AG20443 (cell line): ENCODE results near the gene KCTD14.
"Not testable (repeated sequence)": the region's sequence is repeated elsewhere in the genome, so short reads cannot be mapped to it uniquely, and the experiment has no call there.

Experiments used
- DNase-seq: peaks from one replicate; pipeline ENCODE4 v3.0.0; 2012; ENCODE audit warnings: low spot score, mixed read lengths

Gene KCTD14

DNA sequence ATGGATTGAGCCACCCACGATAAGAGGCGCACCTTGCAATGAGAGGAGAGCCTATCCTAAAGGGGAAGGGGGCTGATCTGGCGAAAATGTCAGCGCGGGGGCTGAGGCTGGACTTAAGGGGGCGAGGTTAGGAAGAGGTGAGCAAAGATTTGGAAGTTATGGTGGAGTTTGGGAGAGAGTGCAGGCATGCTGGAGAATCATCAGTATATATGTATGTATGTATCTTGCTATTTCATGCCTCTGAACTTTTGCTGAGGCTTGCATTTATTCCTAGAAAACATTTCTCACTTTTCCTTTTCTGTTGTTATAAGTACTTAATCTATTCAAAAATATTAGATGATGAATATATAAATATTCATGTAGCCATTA, 23.4 kb upstream of the KCTD14 start:
- no peak for DNase-seq

DNA sequence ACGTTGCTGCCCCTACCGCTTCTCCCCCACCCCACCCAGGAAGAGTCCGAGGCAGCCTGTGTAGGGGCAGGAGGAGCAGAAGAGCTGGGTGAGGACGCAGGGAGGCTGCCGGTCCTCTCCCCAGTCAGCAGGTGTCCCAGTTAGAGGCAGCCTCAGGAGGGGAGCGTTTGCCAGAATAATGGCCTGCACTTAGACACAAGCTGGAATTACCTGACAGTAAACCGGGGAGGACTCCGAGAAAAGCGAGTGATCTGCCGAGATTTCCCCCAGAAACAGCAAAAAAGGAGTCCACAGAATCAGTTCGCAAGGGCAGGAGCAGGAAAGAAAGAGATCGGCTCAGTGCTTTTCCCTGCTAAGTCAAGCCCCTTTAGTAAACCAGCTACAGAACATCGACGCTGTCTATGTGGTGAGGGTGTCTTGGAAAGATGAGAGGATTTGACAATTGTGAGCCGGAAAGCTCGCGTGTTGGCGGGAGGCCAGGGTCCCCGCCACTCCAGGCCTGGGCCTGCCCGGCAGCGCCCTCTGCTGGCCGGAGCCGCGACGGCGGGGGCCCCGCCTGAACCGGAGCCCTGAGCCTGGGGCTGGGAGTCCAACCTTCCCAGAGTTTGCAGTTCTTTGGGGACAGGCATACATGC, 22.9 kb upstream of the KCTD14 start:
- DNase-seq: peak; percentile 94

DNA sequence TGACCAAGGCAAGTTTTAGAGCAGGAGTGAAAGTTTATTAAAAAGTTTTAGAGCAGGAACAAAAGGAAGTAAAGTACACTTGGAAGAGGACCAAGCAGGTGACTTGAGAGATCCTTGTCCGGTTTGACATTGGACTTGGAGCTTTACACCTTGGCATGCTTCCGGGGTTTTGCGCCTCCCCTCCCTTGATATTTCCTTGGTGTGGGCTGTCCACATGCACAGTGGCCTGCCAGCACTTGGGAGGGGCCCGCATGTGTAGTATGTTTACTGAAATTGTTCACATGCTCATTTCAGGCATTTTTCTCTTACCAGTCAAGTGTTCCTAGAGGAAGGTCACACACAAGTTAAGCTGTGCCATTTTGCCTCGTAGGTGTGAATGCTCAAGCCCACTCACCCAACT, 21.6 kb upstream of the KCTD14 start:
- DNase-seq: no peak

DNA sequence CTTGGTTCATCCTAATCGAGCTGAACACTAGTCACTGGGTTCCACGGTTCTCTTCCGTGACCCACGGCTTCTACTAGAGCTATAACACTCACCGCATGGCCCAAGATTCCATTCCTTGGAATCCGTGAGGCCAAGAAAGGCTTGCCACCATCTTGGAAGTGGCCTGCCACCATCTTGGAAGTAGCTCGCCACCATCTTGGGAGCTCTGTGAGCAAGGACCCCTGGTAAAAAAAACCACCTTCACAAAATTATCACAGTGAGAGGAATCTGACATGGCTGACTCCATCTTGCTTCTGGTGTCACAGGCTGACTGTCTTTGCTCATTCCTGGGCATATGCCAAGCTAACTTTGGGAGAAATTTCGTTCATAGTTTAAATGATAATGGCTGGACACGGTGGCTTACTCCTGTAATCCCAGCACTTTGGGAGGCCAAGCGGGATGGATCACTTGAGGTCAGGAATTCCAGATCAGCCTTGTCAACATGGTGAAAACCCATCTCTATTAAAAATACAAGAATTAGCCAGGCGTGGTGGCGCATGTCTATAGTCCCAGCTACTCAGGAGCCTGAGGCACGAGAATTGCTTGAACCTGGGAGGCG, 18.9 kb upstream of the KCTD14 start:
- no peak for DNase-seq

DNA sequence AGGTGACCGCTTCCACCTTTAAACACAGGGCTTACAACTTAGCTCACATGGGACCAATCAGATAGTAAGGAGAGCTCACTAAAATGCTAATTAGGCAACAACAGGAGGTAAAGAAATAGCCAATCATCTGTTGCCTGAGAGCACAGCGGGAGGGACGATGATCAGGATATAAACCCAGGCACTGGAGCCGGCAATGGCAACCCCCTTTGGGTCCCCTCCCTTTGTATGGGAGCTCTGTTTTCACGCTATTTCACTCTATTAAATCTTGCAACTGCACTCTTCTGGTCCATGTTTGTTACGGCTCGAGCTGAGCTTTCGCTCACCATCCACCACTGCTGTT, 18.3 kb upstream of the KCTD14 start:
- not testable (repeated sequence) for DNase-seq

DNA sequence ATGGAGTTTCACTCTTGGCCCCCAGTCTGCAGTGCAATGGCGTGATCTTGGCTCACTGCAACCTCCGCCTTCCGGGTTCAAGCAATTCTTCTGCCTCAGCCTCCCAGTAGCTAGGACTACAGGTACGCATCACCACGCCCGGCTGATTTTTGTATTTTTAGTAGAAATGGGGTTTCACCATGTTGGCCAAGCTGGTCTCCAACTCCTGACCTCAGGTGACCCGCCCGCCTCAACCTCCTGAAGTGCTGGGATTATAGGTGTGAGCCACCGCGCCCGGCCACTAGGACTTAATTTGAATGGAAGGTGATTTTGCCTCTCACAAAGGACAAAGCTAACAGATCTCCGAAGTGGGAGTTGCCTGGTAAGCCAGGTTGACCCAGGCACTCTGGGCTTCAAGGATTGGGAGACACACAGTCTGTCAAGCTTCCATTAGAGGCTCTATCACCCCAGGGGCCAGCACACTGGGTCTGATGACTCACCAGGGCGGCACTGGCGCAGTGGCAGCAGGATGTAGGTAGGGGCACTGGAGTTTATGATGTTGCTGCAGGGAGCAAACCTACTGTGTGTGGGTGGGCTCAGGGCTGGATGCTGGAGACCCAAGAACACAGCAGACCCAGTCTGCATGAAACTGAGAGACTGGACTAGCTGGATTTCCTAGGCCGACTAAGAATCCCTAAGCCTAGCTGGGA, 17.8 kb upstream of the KCTD14 start:
- no peak for DNase-seq

DNA sequence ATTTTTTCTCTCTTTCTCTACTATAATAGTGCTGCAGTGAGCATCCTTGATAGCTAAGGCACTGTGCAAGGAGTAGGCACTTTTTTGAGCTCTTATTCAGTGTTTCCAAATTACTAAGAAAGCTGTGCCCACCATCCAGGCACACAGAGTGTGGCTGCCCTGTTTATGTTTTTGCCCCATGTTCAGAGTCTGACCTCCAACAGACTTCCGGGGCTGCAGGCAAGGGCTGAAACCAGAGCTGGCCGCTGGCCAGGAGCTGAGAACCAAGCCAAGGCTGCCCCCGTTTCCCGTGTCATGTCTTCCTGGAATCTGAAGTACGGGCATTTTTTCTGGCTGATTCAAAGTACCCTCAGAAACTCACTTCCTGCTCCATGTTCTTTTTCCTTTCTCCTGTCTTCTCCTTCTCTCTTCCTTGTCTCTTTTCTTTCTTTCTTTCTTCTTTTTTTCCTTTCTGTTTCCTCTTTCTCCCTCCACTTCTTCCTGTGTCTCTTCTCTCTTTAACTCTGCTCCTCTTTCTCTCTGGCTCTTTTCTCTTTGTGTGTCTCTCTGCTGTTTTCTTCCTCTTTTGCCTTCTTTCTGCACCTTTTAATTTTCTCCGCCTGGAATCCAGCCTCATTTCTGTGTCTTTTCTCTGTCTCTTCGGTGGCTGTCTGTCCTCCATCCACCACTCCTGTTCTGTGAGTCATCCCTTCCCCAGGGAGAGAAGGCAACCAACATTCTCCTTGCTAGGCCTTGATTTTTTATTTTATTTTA, 17.0 kb upstream of the KCTD14 start:
- DNase-seq: peak; percentile 82

DNA sequence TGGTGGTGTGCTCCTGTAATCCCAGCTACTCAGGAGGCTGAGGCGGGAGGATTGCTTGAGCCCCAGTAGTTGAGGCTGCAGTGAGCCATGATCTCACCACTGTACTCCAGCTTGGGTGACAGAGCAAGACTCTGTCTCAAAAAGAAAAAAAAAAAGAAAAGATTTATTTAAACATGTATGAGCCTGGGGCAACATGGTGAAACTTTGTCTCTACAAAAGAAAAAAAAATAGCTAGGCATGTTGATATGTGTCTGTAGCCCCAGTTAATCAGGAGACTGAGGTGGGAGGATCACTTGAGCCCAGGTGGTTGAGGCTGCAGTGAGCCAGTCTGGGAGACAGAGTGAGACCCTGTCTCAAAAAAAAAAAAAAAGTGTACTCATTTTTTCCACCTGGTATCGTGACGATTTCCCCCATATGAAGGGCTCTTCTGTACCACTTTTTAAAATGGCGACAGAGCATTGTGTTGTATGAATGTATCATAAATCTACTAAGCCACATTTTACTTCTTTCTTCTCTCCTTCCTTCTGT, 16.4 kb upstream of the KCTD14 start:
- DNase-seq: no peak

DNA sequence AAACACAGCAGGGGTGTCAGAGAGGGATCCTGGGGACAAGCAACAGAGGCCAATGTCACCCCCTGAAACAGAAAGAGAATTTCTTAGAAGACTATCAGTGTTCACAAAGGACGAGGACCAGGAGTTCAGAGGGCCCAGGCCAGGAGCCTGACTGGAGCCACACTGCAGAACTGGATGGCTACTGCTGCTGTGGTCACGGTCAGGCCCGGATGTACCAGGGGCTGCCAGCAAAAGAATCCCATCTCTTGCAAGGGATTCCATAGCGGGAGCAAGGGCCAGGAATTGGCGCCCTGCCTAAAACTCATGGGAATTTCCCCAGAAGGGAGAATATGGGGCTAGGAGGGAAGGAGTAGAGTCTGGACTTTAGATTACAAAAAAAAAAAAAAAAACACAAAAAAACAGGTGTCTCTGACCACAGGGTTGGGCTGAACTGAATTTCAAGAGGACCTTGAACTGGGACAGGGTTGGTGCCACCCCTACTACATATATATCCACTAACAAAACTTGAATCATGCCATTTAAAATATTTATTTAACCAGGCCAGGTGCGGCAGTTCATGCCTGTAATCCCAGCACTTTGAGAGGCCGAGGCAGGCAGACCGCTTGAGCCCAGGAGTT, 15.7 kb upstream of the KCTD14 start:
- DNase-seq: no peak

DNA sequence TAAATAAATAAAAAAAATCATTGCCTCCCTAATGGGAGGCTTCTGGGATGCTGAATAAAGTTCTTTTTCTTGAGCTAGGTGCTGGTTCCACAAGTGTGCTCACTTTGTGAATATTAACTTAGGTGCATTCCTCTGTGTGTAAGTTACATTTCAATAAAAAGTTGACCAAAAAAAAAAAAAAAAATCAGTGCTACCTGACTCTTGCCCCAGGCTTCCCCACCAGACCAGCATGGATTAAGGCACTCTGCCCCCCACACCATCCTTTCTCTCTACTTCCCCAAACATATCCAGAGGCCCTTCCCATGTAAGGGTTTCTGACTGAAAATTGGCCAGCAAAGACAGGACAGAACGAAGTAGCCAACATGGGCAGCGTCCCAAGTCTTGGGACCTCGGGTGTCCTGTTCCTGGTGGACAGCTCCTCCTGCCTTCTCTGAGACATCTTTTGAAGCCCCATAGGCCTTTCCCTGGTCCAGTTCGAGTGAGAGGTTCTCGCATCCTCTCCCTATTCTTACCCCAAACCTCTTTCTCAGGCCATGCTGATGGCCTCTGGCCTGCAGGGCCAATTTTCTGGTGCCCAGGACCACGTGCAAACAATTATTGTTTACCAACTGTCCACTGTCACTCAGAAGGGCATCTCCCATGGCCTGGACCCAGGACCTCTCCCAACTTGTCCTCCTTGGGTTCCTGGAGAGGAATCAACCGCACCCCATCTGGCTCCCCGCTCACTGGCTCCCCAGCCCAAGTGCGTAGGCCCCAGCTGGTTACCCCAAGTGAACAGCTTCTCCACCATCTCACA, 14.9 kb upstream of the KCTD14 start:
- DNase-seq: no peak

DNA sequence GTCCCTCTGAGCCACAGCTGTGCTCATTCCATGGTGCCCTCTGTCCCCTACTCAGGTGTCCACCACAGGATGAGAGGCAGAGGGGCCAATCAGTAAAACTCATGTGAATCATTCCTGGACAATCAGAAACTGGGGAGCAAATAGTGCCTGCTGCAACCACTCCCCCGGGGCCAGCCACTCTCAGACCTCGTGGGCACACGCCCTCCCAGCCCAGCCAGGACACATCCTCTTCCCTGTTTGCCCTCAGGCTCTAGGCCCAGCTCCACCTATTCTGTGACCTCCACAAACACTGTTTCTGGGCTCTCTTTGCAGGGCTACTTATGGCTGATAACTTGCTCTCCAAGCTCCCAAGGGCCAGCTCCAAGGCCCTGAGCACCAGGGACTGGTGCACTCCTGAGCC, 14.0 kb upstream of the KCTD14 start:
- no peak for DNase-seq

DNA sequence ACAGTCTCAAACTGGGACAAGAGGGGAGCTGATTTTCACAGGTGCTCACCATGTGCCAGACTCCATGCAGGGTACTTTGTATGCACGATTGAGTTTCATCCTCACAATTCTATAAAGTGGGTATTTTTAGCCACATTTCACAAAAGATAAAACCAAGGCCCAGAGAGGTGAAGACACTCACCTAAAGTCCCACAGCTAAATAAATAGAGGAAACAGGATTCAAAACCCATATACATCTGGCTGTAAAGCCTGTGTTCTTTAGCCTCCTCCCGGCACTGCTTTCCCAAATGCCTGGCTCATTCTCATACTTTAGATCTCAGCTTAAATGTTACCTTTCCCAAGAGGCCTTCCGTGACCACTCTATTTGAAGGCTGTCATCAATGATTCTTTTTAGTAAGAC, 13.2 kb upstream of the KCTD14 start:
- no peak for DNase-seq

DNA sequence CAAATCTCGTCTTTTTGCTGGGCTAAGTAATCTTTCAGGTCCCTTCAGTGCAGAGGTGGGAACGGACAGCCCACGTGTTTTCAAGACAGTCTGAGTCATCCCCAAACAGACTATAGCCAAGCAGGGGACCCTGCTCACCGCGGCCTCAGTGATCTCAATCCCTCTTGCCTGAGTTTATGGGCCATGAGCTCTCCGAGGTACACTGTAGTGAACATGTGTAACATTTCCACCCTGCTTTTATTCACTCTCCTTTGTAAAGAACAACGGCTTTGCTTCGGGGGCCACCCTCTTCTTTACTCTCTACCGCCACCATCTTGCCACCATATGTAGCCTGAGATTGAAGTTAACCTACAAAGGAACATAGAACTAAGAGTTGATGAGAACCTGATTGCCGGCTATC, 11.5 kb upstream of the KCTD14 start:
- no peak for DNase-seq

DNA sequence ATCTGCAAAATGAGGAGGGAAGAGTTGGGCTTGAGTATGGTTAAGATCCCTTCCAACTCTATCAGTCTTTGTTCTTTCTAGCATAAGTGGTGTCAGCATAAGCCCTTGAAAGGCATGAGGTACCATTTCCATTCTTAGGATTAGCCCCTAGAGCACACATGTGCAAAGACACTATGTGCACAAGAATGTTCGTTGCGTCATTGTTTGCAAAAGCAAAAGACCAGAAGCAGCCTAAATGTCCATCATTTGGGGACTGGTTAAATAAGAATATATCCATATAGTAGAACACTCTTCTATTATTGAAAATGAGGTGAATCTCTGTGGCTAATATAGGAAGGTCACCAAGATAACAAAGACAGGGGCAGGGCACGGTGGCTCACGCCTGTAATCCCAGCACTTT, 10.0 kb upstream of the KCTD14 start:
- no peak for DNase-seq

DNA sequence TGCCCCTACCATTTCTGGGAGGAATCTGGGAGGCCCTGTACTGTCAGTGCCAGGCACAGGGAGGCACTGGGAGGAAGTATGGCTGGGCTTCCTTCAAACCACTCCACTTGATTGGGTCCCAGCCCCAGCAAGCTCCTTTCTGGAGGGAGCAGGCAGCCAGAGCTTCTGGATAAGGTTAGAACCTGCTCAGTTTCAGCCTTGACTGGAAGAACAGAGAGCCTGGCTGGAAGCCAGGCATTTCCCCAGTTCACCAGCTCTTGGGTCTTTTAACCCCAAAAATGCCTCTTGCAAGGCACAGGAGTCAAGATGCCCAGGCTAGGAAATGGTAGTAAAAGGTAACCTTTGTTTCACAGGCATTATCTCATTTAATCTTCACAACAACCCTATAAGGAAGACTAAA, 9.0 kb upstream of the KCTD14 start:
- no peak for DNase-seq

DNA sequence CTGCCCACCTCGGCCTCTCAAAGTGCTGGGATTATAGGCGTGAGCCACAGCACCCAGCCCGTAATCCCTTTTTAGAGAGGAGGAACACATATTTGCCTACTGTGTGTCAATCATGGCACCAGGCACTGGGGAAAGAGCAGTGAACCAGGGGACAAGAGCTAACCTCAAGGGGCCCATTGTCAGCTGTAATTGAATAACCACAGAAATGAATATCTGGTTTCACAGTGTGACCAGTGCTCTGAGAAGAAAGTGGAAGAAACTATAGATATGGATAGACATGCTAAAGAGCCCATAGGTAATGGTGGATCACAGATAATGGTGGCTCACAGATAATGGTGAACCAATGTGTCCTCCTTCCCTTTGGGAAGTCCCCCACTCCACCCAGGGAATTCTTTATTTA, 8.6 kb upstream of the KCTD14 start:
- DNase-seq: no peak

DNA sequence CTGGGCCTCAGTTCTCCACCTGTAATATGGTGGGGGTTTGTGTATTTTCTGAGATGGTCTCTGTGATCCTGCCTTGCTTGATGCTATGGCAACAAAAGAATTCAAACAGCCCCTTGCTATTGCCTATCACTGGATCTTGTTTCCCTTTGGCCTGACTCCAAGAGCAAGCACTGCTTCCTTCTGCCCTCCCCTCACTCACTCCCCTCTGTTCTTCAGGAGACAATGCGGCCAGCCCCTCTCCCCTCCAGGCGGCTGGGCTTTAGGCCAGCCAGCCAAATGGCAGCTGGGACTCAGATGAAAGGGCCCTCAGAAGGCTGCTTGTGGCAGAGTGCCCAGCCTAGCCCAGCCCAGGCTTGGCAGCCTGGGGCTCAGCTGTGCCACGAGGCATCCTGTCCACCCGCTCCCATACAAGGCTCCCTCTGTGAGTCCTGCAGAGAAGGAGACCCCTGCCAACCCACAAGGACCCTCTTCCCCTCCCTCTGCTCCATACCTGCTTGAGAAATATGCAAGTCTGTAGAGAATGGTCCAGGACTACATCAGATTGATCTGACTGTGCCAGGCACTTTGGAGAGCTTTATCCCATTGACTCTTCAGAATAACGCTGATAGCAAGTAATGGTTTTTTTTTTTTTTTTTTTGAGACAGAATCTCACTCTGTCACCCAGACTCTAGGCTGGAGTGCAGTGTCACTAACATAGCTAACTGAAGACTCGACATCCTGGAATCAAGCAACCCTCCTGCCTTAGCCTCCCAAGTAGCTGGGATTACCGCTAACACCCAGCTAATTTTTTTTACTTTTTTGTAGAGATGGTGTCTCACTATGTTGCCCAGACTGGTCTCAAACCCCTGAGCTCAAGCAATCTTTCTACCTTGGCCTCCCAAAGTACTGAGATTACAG, 7.6 kb upstream of the KCTD14 start:
- DNase-seq: peak; percentile 63

DNA sequence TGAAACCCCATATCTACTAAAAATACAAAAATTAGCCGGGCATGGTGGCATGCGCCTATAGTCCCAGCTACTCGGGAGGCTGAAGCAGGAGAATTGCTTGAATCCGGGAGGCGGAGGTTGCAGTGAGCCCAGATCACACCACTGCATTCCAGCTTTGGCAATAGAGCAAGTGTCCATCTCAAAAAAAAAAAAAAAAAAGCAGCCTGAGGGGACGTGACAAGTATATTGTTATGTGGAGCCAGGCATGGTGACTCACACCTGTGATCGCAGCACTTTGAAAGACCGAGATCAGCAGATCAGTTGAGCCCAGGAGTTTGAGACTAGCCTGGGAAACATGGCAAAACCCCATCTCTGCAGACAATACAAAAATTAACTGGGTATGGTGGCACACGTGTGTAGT, 5.3 kb upstream of the KCTD14 start:
- DNase-seq: not testable (repeated sequence)

DNA sequence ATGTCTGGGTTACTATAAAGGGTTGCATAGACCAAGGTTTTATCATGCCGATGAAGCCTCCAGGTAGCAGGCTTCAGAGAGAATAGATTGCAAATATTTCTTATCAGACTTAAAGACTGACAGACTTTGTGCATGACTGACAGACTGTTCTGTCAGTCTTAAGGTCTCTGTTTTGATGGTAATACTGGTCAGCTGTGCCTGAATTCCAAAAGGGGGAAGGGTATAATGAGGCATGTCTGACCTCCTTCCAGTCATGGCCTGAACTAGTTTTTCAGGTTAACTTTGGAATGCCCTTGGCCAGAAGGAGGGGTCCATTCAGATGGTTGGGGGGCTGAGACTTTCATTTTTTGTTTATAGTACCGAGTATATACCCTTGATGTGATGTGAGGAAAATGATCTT, 4.7 kb upstream of the KCTD14 start:
- DNase-seq: no peak

DNA sequence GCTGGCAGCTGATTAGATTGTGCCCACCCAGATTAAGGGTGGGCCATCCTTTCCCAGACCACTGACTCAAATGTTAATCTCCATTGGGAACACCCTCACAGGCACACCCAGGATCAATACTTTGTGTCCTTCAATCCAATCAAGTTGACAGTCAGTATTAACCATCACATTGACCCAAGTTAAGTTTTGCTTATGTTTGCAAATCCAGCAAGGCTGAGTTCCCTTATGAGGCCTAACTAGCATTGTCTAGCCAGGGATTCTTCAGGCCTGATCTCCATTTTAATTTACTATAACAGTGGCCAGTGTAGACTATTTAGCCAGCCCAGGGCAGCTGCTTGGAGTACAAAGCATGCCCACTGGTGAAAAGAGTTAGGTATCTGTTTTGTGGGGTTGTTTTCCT, 2.3 kb upstream of the KCTD14 start:
- no peak for DNase-seq

DNA sequence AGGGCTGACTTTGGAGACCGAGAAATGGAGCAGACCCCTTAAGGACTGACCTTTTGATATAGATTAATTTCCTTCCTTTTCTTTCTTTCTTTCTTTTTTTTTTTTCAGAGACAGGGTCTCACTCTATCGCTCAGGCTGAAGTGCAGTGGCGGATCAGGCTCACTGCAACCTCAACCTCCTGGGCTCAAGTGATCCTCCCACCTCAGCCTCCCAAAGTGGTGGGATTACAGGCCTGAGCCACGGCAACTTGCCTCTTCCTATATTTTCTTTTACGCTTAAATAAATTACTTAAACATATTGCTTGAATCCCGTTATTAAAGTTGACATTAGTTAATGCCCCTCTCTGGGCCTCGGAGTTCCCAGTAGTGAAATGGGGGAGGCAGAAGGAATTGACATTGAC, 350 bp upstream of the KCTD14 start:
- DNase-seq: no peak
